GM12873 (cell line): Measurements from ENCODE around the gene CKAP2L.

Experiments
- TF ChIP-seq, protein P1 (sequence below): IDR thresholded peaks from 2 replicates; pipeline ENCODE4 v1.5.1; 2012; ENCODE audit warnings: low read depth, mild to moderate bottlenecking, moderate library complexity, low read length, control low read depth; ENCODE audit not compliant: insufficient read depth; ENCODE audit errors: missing control alignments

Gene CKAP2L

GRCh38 chr2:112764071-112765044, at the start of gene CKAP2L:
CKAP2L (minus strand) TSS chr2:112764609; CDS start chr2:112764598, 11 bp downstream.
- TF ChIP-seq, protein P1, sequence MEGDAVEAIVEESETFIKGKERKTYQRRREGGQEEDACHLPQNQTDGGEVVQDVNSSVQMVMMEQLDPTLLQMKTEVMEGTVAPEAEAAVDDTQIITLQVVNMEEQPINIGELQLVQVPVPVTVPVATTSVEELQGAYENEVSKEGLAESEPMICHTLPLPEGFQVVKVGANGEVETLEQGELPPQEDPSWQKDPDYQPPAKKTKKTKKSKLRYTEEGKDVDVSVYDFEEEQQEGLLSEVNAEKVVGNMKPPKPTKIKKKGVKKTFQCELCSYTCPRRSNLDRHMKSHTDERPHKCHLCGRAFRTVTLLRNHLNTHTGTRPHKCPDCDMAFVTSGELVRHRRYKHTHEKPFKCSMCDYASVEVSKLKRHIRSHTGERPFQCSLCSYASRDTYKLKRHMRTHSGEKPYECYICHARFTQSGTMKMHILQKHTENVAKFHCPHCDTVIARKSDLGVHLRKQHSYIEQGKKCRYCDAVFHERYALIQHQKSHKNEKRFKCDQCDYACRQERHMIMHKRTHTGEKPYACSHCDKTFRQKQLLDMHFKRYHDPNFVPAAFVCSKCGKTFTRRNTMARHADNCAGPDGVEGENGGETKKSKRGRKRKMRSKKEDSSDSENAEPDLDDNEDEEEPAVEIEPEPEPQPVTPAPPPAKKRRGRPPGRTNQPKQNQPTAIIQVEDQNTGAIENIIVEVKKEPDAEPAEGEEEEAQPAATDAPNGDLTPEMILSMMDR, result no peak

GRCh38 chr2:112813280-112813966, 49.0 kb upstream of the CKAP2L start:
- TF ChIP-seq, protein P1, result no peak

DNA sequence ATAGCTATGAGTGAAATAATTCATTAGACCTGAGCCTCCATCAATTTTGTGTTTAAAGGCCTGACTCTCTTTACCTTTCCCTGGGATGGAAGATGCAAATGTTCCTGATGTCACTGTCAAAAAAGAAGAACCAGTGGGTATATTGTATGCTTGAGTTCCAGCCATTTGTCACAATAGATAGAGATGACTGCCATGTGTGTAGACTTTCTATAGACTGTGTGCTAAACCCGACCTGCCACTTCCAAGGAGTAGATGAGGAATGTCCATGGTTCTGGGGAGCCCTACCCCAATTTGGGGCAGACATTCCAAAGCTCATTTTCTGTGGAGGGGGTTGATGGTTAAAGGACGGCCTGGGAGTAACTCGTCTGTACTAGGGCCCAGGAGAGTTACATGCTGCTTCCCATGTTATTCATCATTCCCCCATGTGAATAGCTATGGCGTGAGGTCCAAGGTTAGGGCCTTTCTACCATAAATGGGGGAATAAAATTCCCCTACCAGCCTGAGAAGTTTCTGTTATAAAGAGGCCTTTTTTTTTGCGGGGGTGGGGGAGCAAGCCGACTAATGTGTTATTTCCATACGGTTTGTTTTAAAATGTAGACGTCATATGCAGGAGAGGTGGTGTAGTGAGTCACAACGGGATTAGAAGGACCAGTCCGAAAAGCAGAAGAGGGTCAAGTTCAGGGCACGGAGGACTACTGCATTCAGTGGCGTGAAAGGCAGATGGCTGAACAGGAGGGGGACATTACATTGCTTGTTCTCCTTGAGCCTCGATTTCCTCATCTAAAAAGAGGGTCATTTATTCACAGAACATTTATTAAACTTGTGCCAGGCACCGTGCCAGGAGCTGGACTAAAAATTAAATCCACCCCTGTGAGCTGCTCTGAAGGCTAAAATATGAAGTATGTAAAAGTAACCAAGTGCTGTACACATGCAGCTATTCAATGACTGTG, 48.2 kb upstream of the CKAP2L start:
- TF ChIP-seq, protein P1, result no peak

GRCh38 chr2:112811841-112812306, 47.5 kb upstream of the CKAP2L start:
- TF ChIP-seq, protein P1, result no peak

- TF ChIP-seq, protein P1, result no peak
Observed at GRCh38 chr2:112811276-112811831, 46.9 kb upstream of the CKAP2L start.

- TF ChIP-seq, protein P1, result no peak
Observed at GRCh38 chr2:112809112-112809511, 44.7 kb upstream of the CKAP2L start.
